ENCODE results near the gene MBD5. TPM values are rescaled to one million over a fixed set of nuclear protein-coding genes. Genes with fewer than 3 reads are reported as not detected.

Gene MBD5
- total RNA-seq, 2 donors from 2014 or later = 34.7 to 40.9 TPM

DNA sequence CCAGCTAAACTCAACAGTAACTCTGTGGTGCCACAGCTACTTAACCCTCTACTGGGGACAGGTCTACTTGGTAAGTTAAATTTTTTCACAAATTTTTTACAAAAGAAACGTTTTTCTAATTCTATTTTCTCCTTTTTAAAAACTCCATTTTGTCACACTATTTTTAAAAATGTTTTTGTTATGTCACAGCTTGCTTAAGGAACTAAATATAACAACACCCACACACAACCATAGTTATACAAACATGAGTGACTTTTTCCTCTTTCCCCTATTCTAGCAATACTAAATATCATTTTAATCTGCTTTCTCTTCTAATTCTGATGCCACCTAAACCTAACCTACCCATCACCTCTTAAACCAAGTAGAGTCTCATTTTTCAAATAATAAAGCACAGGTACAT, 463.2 kb downstream of the MBD5 start:
- DNase-seq (no peak), ATAC-seq (replicated peaks in 1 of 2) (no peak)
- Mint-ChIP-seq H3K4me3 (no peak overlapping the region), H3K27me3 (ENCODE audit: low read depth) (no peaks in the 10 kb centered on the region), H3K36me3 (ENCODE audit: insufficient read depth in 2 of 2) (no peaks in the 10 kb centered on the region), H3K27ac (no peak overlapping the region), H3K9me3 (peaks cover 2% of the 10 kb centered on the region in 2 donors), H3K4me1 (ENCODE audit: low read depth) (no peaks in the 10 kb centered on the region)

GRCh38 chr2:148486655-148487054, 465.8 kb downstream of the MBD5 start:
- H3K9me3 Mint-ChIP-seq = peaks cover 2% of the 10 kb centered on the region in 2 donors
- ATAC-seq (replicated peaks in 1 of 2) (no peak), DNase-seq (no peak)
- no peaks in the 10 kb centered on the region for H3K27me3 Mint-ChIP-seq (ENCODE audit: low read depth)
- no peak overlapping the region for H3K27ac Mint-ChIP-seq
- no peaks in the 10 kb centered on the region for H3K4me1 Mint-ChIP-seq (ENCODE audit: low read depth)
- H3K4me3 Mint-ChIP-seq = no peak overlapping the region
- no peaks in the 10 kb centered on the region for H3K36me3 Mint-ChIP-seq (ENCODE audit: insufficient read depth in 2 of 2)

- no peaks in the 10 kb centered on the region for H3K36me3 Mint-ChIP-seq (ENCODE audit: insufficient read depth in 2 of 2)
Observed at GRCh38 chr2:148487439-148487838, 466.5 kb downstream of the MBD5 start.

GRCh38 chr2:148490840-148491439, 470.0 kb downstream of the MBD5 start:
- H3K27ac Mint-ChIP-seq = no peak overlapping the region
- ATAC-seq (replicated peaks in 1 of 2) = no peak

More at GRCh38 chr2:148487439-148487838, 466.5 kb downstream of the MBD5 start:
- ATAC-seq (replicated peaks in 1 of 2) (no peak), DNase-seq (no peak)
- Mint-ChIP-seq H3K4me1 (ENCODE audit: low read depth) (no peaks in the 10 kb centered on the region), H3K27me3 (ENCODE audit: low read depth) (no peaks in the 10 kb centered on the region), H3K9me3 (peaks cover 2% of the 10 kb centered on the region in 2 donors), H3K27ac (no peak overlapping the region), H3K4me3 (no peak overlapping the region)

DNA sequence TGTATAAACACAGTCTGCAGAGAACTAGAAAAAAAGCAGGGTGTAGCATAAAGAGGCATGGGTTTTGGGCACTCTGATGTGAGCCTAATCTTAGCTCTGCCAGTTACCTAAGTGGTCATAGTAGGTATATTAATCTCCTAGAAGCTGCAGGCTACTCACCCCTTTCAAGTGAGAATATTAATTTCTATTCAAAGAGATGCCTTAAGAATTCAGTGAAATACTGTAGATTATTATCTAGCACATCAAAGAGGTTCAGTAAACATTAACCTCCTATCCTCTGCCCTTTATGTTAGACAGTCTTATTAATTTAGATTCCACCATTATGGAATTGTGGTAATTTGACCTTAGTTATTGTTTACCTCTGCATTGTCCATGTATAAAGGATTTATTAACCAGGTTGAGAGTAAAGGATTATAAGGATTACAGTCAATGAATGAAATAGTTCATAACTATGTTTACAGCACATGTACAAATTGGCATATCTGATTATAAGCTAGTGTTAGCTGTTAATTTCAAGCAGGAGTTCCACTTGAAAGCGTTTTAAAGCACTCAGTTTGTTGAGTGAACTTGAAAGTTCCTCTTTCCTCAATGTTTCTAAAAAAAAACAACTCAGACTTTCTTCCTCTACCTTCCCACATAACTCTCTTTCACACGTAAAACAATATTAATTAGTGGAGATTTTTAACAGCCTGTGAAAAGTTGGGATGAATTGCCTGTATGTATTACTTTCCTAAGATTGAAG, 473.1 kb downstream of the MBD5 start:
- no peak for DNase-seq
- Mint-ChIP-seq H3K4me1 (ENCODE audit: low read depth) (no peaks in the 10 kb centered on the region), H3K27me3 (ENCODE audit: low read depth) (no peaks in the 10 kb centered on the region), H3K9me3 (no peaks in the 10 kb centered on the region), H3K4me3 (no peak overlapping the region), H3K36me3 (ENCODE audit: insufficient read depth in 2 of 2) (no peaks in the 10 kb centered on the region), H3K27ac (no peak overlapping the region)
- ATAC-seq (replicated peaks in 1 of 2) = no peak

More at GRCh38 chr2:148490840-148491439, 470.0 kb downstream of the MBD5 start:
- no peaks in the 10 kb centered on the region for H3K27me3 Mint-ChIP-seq (ENCODE audit: low read depth)
- H3K4me1 Mint-ChIP-seq (ENCODE audit: low read depth) = no peaks in the 10 kb centered on the region
- DNase-seq = no peak
- no peaks in the 10 kb centered on the region for H3K36me3 Mint-ChIP-seq (ENCODE audit: insufficient read depth in 2 of 2)
- no peaks in the 10 kb centered on the region for H3K9me3 Mint-ChIP-seq
- H3K4me3 Mint-ChIP-seq = no peak overlapping the region

DNA sequence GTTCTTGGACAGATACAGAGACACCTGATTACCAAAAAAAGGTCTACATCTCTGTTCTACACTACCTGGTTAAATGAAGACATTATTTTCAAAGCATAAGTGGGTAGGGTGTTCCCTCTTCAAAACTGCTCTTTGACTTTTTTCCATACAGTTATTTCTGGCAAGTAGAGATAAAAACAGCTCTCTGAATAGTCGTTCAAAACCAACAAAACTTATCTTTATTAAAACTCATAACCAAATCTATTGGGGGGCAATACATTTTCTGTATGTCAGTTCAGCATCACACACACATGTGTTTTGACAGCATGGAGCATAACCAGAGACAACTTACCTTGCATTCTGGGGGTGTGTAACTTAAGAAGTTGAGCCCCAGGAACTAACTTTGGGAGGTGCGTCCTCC, 474.7 kb downstream of the MBD5 start:
- DNase-seq (no peak), ATAC-seq (replicated peaks in 1 of 2) (no peak)
- peak overlapping the region; percentile 50 for H3K27ac Mint-ChIP-seq
- H3K4me3 Mint-ChIP-seq = no peak overlapping the region
- no peaks in the 10 kb centered on the region for H3K27me3 Mint-ChIP-seq (ENCODE audit: low read depth)
- no peaks in the 10 kb centered on the region for H3K36me3 Mint-ChIP-seq (ENCODE audit: insufficient read depth in 2 of 2)
- H3K9me3 Mint-ChIP-seq = no peaks in the 10 kb centered on the region
- no peaks in the 10 kb centered on the region for H3K4me1 Mint-ChIP-seq (ENCODE audit: low read depth)

DNA sequence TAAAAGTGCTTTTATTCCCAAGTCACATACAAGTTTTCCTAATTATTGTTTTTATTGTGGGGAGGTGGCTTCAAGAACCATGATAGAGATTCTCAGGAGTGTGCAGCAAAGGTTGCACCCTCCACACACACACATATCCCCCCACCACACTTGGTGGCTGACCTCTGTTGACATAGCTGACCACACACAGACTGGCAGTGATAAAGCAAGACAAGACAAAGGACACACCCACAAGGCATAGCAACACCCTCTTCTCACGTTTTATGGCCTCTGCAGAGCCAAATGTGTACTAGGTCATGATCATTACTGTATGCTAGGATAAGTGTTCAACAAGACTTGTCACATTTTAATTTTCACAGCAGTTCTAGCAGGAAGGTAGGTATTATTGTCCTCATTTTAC, 480.7 kb downstream of the MBD5 start:
- H3K27ac Mint-ChIP-seq = no peak overlapping the region

GRCh38 chr2:148503516-148503915, 482.6 kb downstream of the MBD5 start:
- H3K27me3 Mint-ChIP-seq (ENCODE audit: low read depth) = no peaks in the 10 kb centered on the region
- DNase-seq = no peak
- no peak overlapping the region for H3K4me3 Mint-ChIP-seq
- H3K27ac Mint-ChIP-seq = no peak overlapping the region
- no peaks in the 10 kb centered on the region for H3K9me3 Mint-ChIP-seq
- ATAC-seq (replicated peaks in 1 of 2) = no peak
- H3K36me3 Mint-ChIP-seq (ENCODE audit: insufficient read depth in 2 of 2) = no peaks in the 10 kb centered on the region
- no peaks in the 10 kb centered on the region for H3K4me1 Mint-ChIP-seq (ENCODE audit: low read depth)

More for the DNA sequence above, 480.7 kb downstream of the MBD5 start:
- H3K9me3 Mint-ChIP-seq = no peaks in the 10 kb centered on the region
- H3K27me3 Mint-ChIP-seq (ENCODE audit: low read depth) = no peaks in the 10 kb centered on the region
- no peak for DNase-seq
- no peaks in the 10 kb centered on the region for H3K4me1 Mint-ChIP-seq (ENCODE audit: low read depth)
- no peaks in the 10 kb centered on the region for H3K36me3 Mint-ChIP-seq (ENCODE audit: insufficient read depth in 2 of 2)
- no peak for ATAC-seq (replicated peaks in 1 of 2)
- H3K4me3 Mint-ChIP-seq = no peak overlapping the region

DNA sequence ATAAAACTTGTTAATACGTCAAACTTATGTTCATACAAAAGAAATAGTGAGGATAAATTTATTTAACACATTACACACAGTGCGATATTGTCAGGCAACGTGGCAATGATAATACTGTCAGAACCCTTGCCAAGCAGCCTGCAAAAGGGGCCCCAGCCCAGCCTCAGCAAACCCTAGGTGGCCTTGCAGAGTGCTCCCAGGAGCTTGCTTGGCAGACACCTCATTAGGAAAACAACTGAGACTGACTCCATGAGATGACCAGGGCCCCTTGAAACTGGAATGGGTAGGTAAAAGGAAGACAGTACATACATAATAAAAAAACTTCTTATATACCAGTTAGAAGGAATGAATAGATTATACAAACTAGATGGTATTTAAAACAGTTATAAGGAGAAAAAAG, 487.1 kb downstream of the MBD5 start:
- H3K4me3 Mint-ChIP-seq = no peak overlapping the region
- H3K36me3 Mint-ChIP-seq (ENCODE audit: insufficient read depth in 2 of 2) = no peaks in the 10 kb centered on the region
- ATAC-seq (replicated peaks in 1 of 2) (no peak), DNase-seq (no peak)
- H3K4me1 Mint-ChIP-seq (ENCODE audit: low read depth) = peaks cover 22% of the 10 kb centered on the region
- no peaks in the 10 kb centered on the region for H3K27me3 Mint-ChIP-seq (ENCODE audit: low read depth)
- no peak overlapping the region for H3K27ac Mint-ChIP-seq
- no peaks in the 10 kb centered on the region for H3K9me3 Mint-ChIP-seq

DNA sequence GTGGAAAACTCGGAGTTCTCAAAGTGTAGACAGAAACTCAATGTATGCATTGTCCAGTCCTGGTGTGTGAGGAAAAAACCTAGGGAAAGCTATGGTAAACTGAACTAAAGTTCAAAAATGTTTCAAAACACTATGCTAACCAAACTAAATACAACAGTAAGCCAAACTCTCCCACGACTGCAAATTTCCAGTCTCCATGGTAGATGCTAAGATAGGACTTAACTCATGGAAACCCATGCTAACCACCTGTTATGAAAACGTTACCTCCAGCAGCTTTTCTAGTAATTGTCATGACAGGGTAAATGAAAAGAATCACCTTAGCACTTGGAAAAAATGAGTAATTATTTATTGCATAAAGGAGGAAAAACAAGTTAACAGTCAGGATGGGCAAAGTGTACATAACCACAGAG, 488.0 kb downstream of the MBD5 start:
- Mint-ChIP-seq H3K4me3 (peak overlapping the region; percentile 74 to 88), H3K27ac (peak overlapping the region; percentile 90), H3K36me3 (ENCODE audit: insufficient read depth in 2 of 2) (no peaks in the 10 kb centered on the region), H3K4me1 (ENCODE audit: low read depth) (peaks cover 22% of the 10 kb centered on the region), H3K27me3 (ENCODE audit: low read depth) (no peaks in the 10 kb centered on the region), H3K9me3 (no peaks in the 10 kb centered on the region)
- ATAC-seq (replicated peaks in 1 of 2) (peak; percentile 10 to 30), DNase-seq (no peak)

DNA sequence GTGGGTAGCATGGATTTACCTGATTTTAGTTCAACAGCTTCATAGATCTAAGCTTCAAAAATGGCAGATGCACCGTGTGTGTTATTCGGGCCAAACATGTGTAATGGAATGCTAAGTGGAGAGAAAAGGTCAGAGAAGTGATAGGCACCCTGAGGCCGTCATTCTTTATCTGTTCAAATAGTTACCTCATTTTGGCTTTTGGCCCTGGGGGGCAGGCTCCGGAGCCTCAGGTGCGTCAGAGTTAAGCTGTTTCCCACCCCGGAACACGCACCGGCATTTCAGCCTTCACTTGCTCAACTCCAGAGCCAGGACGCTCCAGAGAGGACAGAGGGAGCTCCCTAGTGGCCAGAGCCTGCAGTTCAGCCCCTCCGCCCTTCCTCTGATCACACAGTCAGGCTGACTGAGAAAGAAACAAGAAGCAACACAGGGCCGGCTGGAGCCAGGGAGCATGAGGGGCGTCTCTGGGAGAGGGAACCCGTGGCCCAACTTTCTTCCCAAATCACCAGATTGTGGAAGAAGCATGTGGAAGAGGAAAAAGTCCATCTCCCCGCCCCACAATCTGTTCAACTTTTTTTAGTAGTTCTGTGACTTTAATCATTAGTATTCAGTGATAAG, 488.5 kb downstream of the MBD5 start:
- Mint-ChIP-seq H3K4me1 (ENCODE audit: low read depth) (peaks cover 24% of the 10 kb centered on the region), H3K27ac (peak overlapping the region; percentile 90), H3K4me3 (peak overlapping the region; percentile 74 to 88), H3K9me3 (no peaks in the 10 kb centered on the region), H3K36me3 (ENCODE audit: insufficient read depth in 2 of 2) (no peaks in the 10 kb centered on the region), H3K27me3 (ENCODE audit: low read depth) (no peaks in the 10 kb centered on the region)
- ATAC-seq (replicated peaks in 1 of 2) = peak; percentile 99 to 100
- DNase-seq = peak; percentile 88 to 89

DNA sequence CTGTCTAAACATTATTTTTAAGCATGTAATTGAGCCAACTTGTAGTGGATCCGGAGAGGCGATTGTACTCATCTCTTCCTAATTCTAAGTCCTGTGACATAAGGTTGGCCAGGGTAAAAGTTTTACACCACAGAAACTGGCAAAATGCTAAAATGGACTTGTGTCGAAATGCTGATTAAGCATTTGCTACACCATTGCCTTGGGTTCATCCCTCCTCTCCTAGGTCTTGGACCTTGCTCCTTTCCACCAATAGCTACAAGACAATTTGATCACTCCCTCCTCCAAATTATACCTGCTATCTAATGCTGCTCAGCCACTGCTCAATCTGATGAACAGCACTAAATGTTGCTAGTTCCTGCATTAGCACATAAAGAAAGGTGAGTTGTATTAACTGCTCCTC, 491.0 kb downstream of the MBD5 start:
- no peak overlapping the region for H3K4me3 Mint-ChIP-seq
- H3K27me3 Mint-ChIP-seq (ENCODE audit: low read depth) = no peaks in the 10 kb centered on the region
- no peak overlapping the region for H3K27ac Mint-ChIP-seq
- DNase-seq (no peak), ATAC-seq (replicated peaks in 1 of 2) (no peak)
- H3K36me3 Mint-ChIP-seq (ENCODE audit: insufficient read depth in 2 of 2) = no peaks in the 10 kb centered on the region
- no peaks in the 10 kb centered on the region for H3K9me3 Mint-ChIP-seq
- H3K4me1 Mint-ChIP-seq (ENCODE audit: low read depth) = peaks cover 45% of the 10 kb centered on the region

DNA sequence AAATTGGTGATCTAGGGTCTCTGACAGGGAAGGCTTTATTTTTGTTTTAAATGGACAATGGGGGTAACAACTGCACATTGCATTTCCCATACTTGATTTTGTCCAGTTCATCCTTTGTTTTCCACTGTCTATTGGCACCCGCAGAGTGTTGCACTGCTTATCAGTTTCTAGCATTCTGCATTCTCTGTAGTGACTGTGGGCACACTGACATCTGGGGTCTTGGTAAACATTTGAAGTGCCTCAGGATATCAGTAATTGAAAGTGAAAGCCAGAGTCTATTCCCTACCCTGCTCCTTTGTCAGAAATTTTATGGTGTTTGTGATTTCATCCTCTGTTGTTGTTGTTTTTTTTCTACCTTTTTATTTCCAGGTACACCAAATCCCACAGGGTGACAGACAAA, 491.6 kb downstream of the MBD5 start:
- Mint-ChIP-seq H3K36me3 (ENCODE audit: insufficient read depth in 2 of 2) (no peaks in the 10 kb centered on the region), H3K4me3 (peak overlapping the region in 1 of 2 donors; percentile 33), H3K27me3 (ENCODE audit: low read depth) (no peaks in the 10 kb centered on the region), H3K27ac (no peak overlapping the region), H3K9me3 (no peaks in the 10 kb centered on the region), H3K4me1 (ENCODE audit: low read depth) (peaks cover 45% of the 10 kb centered on the region)
- DNase-seq = no peak
- no peak for ATAC-seq (replicated peaks in 1 of 2)
